ENCODE data around the gene S100A7A. TPM values are rescaled to one million over a fixed set of nuclear protein-coding genes. Genes with fewer than 3 reads are reported as not detected.
A peak's percentile ranks its signal among the peaks of the same experiment; 100 is the strongest.

Gene S100A7A
- polyA plus RNA-seq, 3 donors: not detected

GRCh38 chr1:153395776-153396175, 20.5 kb upstream of the S100A7A start:
- no peak for DNase-seq
- no peak overlapping the region for H2AFZ ChIP-seq (ENCODE audit: insufficient read depth, low read depth, low read length, poor library complexity, severe bottlenecking)
- intact Hi-C loops (cut with micrococcal nuclease): no loop called here
- peaks cover 25% of the 10 kb centered on the region for H3K79me2 ChIP-seq (ENCODE audit: insufficient read depth, low read length)
- H3K27me3 ChIP-seq (ENCODE audit: control insufficient read depth in 2 of 2, insufficient read depth in 2 of 2, low read length in 2 of 2): no peaks in the 10 kb centered on the region
- no peaks in the 10 kb centered on the region for H3K36me3 ChIP-seq (replicated peaks in 1 of 2; ENCODE audit: control insufficient read depth in 1 of 2, insufficient read depth in 2 of 2, low read length in 2 of 2)
- no peak overlapping the region for H3K4me2 ChIP-seq (replicated peaks; ENCODE audit: extremely low read depth, low read length, poor library complexity, severe bottlenecking)
- H3K4me3 Mint-ChIP-seq: no peak overlapping the region
- H3K9ac ChIP-seq (ENCODE audit: insufficient read depth, low read length, poor library complexity, severe bottlenecking): no peak overlapping the region
- no peaks in the 10 kb centered on the region for H3K9me3 ChIP-seq (replicated peaks in 1 of 2; ENCODE audit: control insufficient read depth in 1 of 2, insufficient read depth in 1 of 2, low read length in 2 of 2)
- peaks cover 78 to 93% of the 10 kb centered on the region in 2 donors for H3K4me1 ChIP-seq (ENCODE audit: control insufficient read depth in 1 of 2, insufficient read depth in 2 of 2, low read length in 2 of 2)
- no peak overlapping the region for H3K27ac ChIP-seq (ENCODE audit: low read depth in 1 of 2, low read length in 2 of 2)
- H3K27ac Mint-ChIP-seq: no peak overlapping the region
- H3K4me1 Mint-ChIP-seq: peaks cover 90% of the 10 kb centered on the region
- no peak overlapping the region for H3K4me3 ChIP-seq (replicated peaks in 1 of 3; ENCODE audit: low read depth in 2 of 3, low read length in 3 of 3)
- peaks cover 2 to 5% of the 10 kb centered on the region in 2 donors for H3K36me3 Mint-ChIP-seq
- peaks cover 1 to 5% (median 4%) of the 10 kb centered on the region in 3 donors for H3K27me3 Mint-ChIP-seq (ENCODE audit: low read depth in 3 of 3)
- H3K9me3 Mint-ChIP-seq: no peaks in the 10 kb centered on the region
- WGBS (ENCODE audit: insufficient coverage): 100% methylated on average over 1 of the region's 6 CpGs
- TF ChIP-seq CTCF (IDR thresholded peaks at IDR 0.05): no peak
- peaks cover 2% of the 10 kb centered on the region for H4K20me1 ChIP-seq (ENCODE audit: insufficient read depth, low read length)

DNA sequence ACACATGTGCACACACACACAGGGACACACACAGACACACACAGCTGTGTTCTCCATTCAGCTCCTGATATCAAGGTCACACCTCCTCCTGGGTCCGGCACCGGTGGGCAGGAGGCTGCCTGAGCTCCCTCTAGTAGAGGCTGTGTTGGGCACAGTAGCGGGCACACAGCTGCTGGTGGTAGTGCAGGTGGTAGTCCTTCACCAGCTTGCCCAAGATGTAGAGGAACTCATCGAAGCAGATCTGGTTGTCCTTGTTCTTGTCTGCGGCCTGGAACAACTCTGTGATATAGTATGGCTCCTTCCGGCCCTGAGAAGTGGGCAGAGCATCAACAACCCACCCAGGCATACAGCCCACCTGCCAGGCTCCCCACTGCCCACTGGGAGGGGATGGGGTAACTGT, 19.9 kb upstream of the S100A7A start:
- TF ChIP-seq CTCF (IDR thresholded peaks at IDR 0.05): no peak
- H3K9ac ChIP-seq (ENCODE audit: insufficient read depth, low read length, poor library complexity, severe bottlenecking): no peak overlapping the region
- Mint-ChIP-seq H3K27me3 (ENCODE audit: low read depth in 3 of 3) (peaks cover 1 to 5% (median 4%) of the 10 kb centered on the region in 3 donors), H3K36me3 (peaks cover 0 to 3% of the 10 kb centered on the region in 2 donors), H3K4me1 (peaks cover 83% of the 10 kb centered on the region), H3K4me3 (no peak overlapping the region), H3K9me3 (no peaks in the 10 kb centered on the region), H3K27ac (peak overlapping the region in 2 of 7 donors; percentile 27 to 39)
- intact Hi-C loops (cut with micrococcal nuclease): no loop called here
- no peak overlapping the region for H3K4me2 ChIP-seq (replicated peaks; ENCODE audit: extremely low read depth, low read length, poor library complexity, severe bottlenecking)
- 100% methylated on average over 1 of the region's 6 CpGs for WGBS (ENCODE audit: insufficient coverage)
- no peak overlapping the region for H3K4me3 ChIP-seq (replicated peaks in 1 of 3; ENCODE audit: low read depth in 2 of 3, low read length in 3 of 3)
- no peak overlapping the region for H3K27ac ChIP-seq (ENCODE audit: low read depth in 1 of 2, low read length in 2 of 2)
- H3K4me1 ChIP-seq (ENCODE audit: control insufficient read depth in 1 of 2, insufficient read depth in 2 of 2, low read length in 2 of 2): peaks cover 72 to 86% of the 10 kb centered on the region in 2 donors
- no peaks in the 10 kb centered on the region for H3K9me3 ChIP-seq (replicated peaks in 1 of 2; ENCODE audit: control insufficient read depth in 1 of 2, insufficient read depth in 1 of 2, low read length in 2 of 2)
- no peaks in the 10 kb centered on the region for H4K20me1 ChIP-seq (ENCODE audit: insufficient read depth, low read length)
- no peak overlapping the region for H2AFZ ChIP-seq (ENCODE audit: insufficient read depth, low read depth, low read length, poor library complexity, severe bottlenecking)
- DNase-seq: no peak
- peaks cover 18% of the 10 kb centered on the region for H3K79me2 ChIP-seq (ENCODE audit: insufficient read depth, low read length)
- no peaks in the 10 kb centered on the region for H3K36me3 ChIP-seq (replicated peaks in 1 of 2; ENCODE audit: control insufficient read depth in 1 of 2, insufficient read depth in 2 of 2, low read length in 2 of 2)
- no peaks in the 10 kb centered on the region for H3K27me3 ChIP-seq (ENCODE audit: control insufficient read depth in 2 of 2, insufficient read depth in 2 of 2, low read length in 2 of 2)

Measured in CD14-positive monocyte (primary cell).